ENCODE results near the gene NGRN. TPM values are rescaled to one million over a fixed set of nuclear protein-coding genes. Genes with fewer than 3 reads are reported as not detected.

Gene NGRN
- total RNA-seq, 1 donor from 2014 or later, result 94.0 TPM

- peak overlapping the region; percentile 81 for H3K4me3 Mint-ChIP-seq (ENCODE audit: unreplicated experiment)
- no peaks in the 10 kb centered on the region for H3K27me3 Mint-ChIP-seq (ENCODE audit: low read depth)
- H3K36me3 Mint-ChIP-seq (ENCODE audit: low read depth), result peaks cover 11% of the 10 kb centered on the region
- no peaks in the 10 kb centered on the region for H3K9me3 Mint-ChIP-seq (ENCODE audit: low read depth)
- no peak for TF ChIP-seq CTCF (IDR thresholded peaks at IDR 0.05)
- H3K4me1 Mint-ChIP-seq (ENCODE audit: low read depth), result peaks cover 25% of the 10 kb centered on the region
- DNase-seq (ENCODE audit: low spot score), result no peak
- no peak overlapping the region for H3K27ac Mint-ChIP-seq (ENCODE audit: unreplicated experiment)
Observed at GRCh38 chr15:90232196-90232595, 33.3 kb upstream of the NGRN start.

- Mint-ChIP-seq H3K4me1 (ENCODE audit: low read depth) (peaks cover 25% of the 10 kb centered on the region), H3K27me3 (ENCODE audit: low read depth) (no peaks in the 10 kb centered on the region), H3K27ac (ENCODE audit: unreplicated experiment) (peak overlapping the region; percentile 60), H3K4me3 (ENCODE audit: unreplicated experiment) (peak overlapping the region; percentile 81), H3K36me3 (ENCODE audit: low read depth) (peaks cover 11% of the 10 kb centered on the region), H3K9me3 (ENCODE audit: low read depth) (no peaks in the 10 kb centered on the region)
- no peak for DNase-seq (ENCODE audit: low spot score)
- no peak for TF ChIP-seq CTCF (IDR thresholded peaks at IDR 0.05)
Observed at GRCh38 chr15:90232941-90233386, 32.5 kb upstream of the NGRN start.

- peaks cover 25% of the 10 kb centered on the region for H3K4me1 Mint-ChIP-seq (ENCODE audit: low read depth)
- peak within 1 kb of the TSS; percentile 81 for H3K4me3 Mint-ChIP-seq (ENCODE audit: unreplicated experiment)
- TF ChIP-seq CTCF (IDR thresholded peaks at IDR 0.05), result peak; percentile 74
- no peaks in the 10 kb centered on the region for H3K9me3 Mint-ChIP-seq (ENCODE audit: low read depth)
- peaks cover 11% of the 10 kb centered on the region for H3K36me3 Mint-ChIP-seq (ENCODE audit: low read depth)
- no peak for DNase-seq (ENCODE audit: low spot score)
- H3K27me3 Mint-ChIP-seq (ENCODE audit: low read depth), result no peaks in the 10 kb centered on the region
- H3K27ac Mint-ChIP-seq (ENCODE audit: unreplicated experiment), result peak within 1 kb of the TSS; percentile 88
Observed at GRCh38 chr15:90233387-90234095, 31.9 kb upstream of the NGRN start, which contains the start of gene CIB1. Gene CIB1, minus strand, starts transcription at chr15:90233941. Its CDS starts 56 bp downstream, at chr15:90233885.

GRCh38 chr15:90234096-90234988, 31.1 kb upstream of the NGRN start, which contains the start of gene GDPGP1:
Gene GDPGP1, plus strand, starts transcription at chr15:90234209. Its CDS starts 6,700 bp downstream, at chr15:90240909.
- TF ChIP-seq CTCF (IDR thresholded peaks at IDR 0.05), result no peak
- peaks cover 9% of the 10 kb centered on the region for H3K36me3 Mint-ChIP-seq (ENCODE audit: low read depth)
- H3K9me3 Mint-ChIP-seq (ENCODE audit: low read depth), result no peaks in the 10 kb centered on the region
- H3K27ac Mint-ChIP-seq (ENCODE audit: unreplicated experiment), result peak within 1 kb of the TSS; percentile 88
- H3K27me3 Mint-ChIP-seq (ENCODE audit: low read depth), result no peaks in the 10 kb centered on the region
- no peak for DNase-seq (ENCODE audit: low spot score)
- H3K4me1 Mint-ChIP-seq (ENCODE audit: low read depth), result peaks cover 25% of the 10 kb centered on the region
- H3K4me3 Mint-ChIP-seq (ENCODE audit: unreplicated experiment), result peak within 1 kb of the TSS; percentile 81

GRCh38 chr15:90239371-90239770, 26.1 kb upstream of the NGRN start:
- TF ChIP-seq CTCF (IDR thresholded peaks at IDR 0.05), result no peak
- Mint-ChIP-seq H3K4me1 (ENCODE audit: low read depth) (peaks cover 8% of the 10 kb centered on the region), H3K9me3 (ENCODE audit: low read depth) (no peaks in the 10 kb centered on the region), H3K27ac (ENCODE audit: unreplicated experiment) (no peak overlapping the region), H3K27me3 (ENCODE audit: low read depth) (no peaks in the 10 kb centered on the region), H3K36me3 (ENCODE audit: low read depth) (peaks cover 3% of the 10 kb centered on the region), H3K4me3 (ENCODE audit: unreplicated experiment) (no peak overlapping the region)
- DNase-seq (ENCODE audit: low spot score), result no peak
